ENCODE results near the gene TRUB2. TPM values are rescaled to one million over a fixed set of nuclear protein-coding genes. Genes with fewer than 3 reads are reported as not detected.
"Not testable (repeated sequence)": the region's sequence is repeated elsewhere in the genome, so short reads cannot be mapped to it uniquely, and the experiment has no call there.

Gene TRUB2
- polyA plus RNA-seq, 1 donor: 30.2 TPM

DNA sequence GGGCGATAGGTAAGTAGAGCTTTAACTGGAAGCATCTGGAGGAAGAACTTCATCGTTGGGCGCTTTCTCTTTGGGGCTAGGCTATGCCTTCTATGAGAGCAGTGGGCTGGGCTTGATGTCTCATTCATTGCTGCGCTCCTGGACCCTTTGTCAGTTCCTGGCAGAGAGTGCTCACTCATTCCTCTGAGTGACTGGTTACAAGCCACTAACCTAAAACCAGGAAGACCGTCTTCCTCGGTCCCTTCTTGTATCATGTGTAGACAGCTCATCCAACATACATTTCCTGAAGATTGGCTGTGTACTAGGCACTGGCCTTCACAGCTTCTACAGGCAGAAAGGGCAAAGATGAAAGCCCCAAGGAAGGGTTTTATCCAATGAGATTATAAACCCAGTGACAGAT, 39.7 kb downstream of the TRUB2 start:
- H3K4me1 ChIP-seq (ENCODE audit: control insufficient read depth, insufficient read depth, low read length): no peaks in the 10 kb centered on the region
- no peak overlapping the region for H3K27ac ChIP-seq (ENCODE audit: low read length)
- H3K9me3 ChIP-seq (ENCODE audit: control insufficient read depth, low read depth, low read length): no peaks in the 10 kb centered on the region
- H3K4me3 ChIP-seq (ENCODE audit: low read length): no peak overlapping the region
- no peak for DNase-seq
- H3K36me3 ChIP-seq (ENCODE audit: control insufficient read depth, insufficient read depth, low read length): peaks cover 15% of the 10 kb centered on the region
- WGBS (ENCODE audit: insufficient coverage, low lambda C conversion rate): no CpG with 5 or more reads among the region's 6 CpGs
- H3K27me3 ChIP-seq (ENCODE audit: control insufficient read depth, insufficient read depth, low read length): no peaks in the 10 kb centered on the region

DNA sequence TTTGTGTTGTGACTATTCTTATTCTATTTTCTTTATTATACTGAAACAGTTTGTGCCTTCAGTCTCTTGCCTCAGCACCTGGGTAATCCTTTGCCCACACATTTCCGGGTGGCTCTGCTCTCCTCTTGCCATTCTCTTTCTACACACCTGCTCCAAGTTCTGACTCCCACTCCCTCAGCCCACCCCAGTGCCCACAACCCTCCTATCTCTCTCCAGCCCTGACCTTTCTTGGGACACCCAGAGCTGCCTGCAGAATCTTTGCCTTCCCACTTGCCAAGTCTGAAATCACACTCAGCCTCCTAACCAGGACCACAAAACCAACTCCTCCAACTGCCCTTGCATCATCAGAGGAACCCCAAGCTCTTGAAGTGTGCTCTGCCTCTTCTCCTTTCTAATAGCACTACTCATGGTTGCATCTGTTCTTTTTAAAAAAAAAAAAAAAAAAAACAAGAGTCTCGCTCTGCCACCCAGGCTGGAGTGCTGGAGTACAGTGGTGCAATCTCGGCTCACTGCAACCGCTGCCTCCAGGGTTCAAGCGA, 42.1 kb downstream of the TRUB2 start:
- Histone ChIP-seq H3K27me3 (ENCODE audit: control insufficient read depth, insufficient read depth, low read length) (no peaks in the 10 kb centered on the region), H3K36me3 (ENCODE audit: control insufficient read depth, insufficient read depth, low read length) (no peaks in the 10 kb centered on the region), H3K9me3 (ENCODE audit: control insufficient read depth, low read depth, low read length) (no peaks in the 10 kb centered on the region), H3K27ac (ENCODE audit: low read length) (no peak overlapping the region), H3K4me1 (ENCODE audit: control insufficient read depth, insufficient read depth, low read length) (peaks cover 5% of the 10 kb centered on the region), H3K4me3 (ENCODE audit: low read length) (no peak overlapping the region)
- WGBS (ENCODE audit: insufficient coverage, low lambda C conversion rate): no CpG with 5 or more reads among the region's 5 CpGs
- DNase-seq: no peak

DNA sequence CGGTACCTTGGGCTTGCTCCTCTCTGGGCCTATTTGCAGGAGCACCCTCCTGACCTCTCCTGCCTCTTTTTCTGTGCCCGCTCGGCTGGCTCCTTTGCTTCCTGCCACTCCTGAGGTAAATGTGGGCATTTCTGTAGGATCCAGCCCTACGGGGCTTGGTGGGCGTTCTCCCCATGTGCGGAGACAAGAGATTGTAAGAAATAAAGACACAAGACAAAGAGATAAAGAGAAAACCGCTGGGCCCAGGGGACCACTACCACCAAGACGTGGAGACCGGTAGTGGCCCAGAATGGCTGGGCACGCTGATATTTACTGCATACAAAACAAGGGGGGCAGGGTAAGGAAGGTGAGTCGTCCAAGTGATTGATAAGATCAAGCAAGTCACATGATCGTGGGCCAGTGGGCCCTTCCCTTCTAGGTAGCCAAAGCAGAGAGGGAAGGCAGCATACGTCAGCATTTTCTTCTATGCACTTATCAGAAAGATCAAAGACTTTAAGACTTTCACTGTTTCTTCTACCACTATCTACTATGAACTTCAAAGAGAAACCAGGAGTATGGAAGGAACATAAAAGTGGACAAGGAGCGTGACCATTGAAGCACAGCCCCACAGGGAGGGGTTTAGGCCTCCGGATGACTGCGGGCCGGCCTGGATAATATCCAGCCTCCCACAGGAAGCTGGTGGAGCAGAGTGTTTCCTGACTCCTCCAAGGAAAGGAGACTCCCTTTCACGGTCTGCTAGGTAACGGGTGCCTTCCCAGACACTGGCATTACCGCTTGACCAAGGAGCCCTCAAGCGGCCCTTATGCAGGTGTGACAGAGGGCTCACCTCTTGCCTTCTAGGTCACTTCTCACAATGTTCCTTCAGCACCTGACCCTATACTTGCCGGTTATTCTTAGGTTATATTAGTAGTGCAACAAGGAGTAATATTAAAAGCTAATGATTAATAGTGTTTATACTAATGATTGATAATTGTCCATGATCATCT, 42.9 kb downstream of the TRUB2 start:
- not testable (repeated sequence) for H3K4me3 ChIP-seq (ENCODE audit: low read length); H3K36me3 ChIP-seq (ENCODE audit: control insufficient read depth, insufficient read depth, low read length); H3K27ac ChIP-seq (ENCODE audit: low read length); H3K4me1 ChIP-seq (ENCODE audit: control insufficient read depth, insufficient read depth, low read length); H3K27me3 ChIP-seq (ENCODE audit: control insufficient read depth, insufficient read depth, low read length); DNase-seq; H3K9me3 ChIP-seq (ENCODE audit: control insufficient read depth, low read depth, low read length)
- WGBS (ENCODE audit: insufficient coverage, low lambda C conversion rate): 88% methylated on average over 3 of the region's 22 CpGs

DNA sequence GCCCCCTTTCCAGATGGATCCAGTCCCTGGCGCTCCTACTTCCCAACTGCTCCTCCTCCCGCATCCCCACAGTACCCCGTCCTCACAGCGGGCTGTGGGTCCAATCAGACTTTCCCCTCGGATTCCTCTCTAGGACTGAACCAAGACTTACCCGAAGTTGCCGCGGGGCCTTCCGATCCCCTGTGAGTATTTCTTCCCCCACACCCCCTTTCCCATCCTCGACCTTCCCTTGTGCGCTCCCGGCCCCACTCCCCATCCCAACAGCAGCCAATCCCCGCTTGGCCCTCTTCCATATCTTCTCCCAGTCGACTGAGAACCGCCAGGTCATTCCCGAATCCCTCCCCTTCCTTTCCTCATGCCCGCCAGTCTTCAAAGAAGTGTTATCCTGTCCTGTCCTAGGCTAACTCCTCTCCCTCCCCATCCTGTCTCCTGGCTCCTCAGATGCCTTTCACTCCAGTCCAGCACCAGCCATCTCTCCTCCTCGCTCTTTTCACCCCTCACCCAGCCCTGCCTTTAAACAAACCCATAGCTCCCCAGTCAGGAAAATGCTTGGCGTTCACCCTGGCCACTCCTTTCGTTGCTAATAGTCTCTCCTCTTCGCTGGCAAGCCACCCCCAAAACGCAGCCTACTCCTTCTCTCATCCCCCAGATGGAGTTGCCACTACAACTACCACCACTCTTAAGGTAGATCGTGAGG, 45.5 kb downstream of the TRUB2 start:
- Histone ChIP-seq H3K4me3 (ENCODE audit: low read length) (peak overlapping the region; percentile 73), H3K4me1 (ENCODE audit: control insufficient read depth, insufficient read depth, low read length) (peaks cover 5% of the 10 kb centered on the region), H3K36me3 (ENCODE audit: control insufficient read depth, insufficient read depth, low read length) (peaks cover 14% of the 10 kb centered on the region), H3K27me3 (ENCODE audit: control insufficient read depth, insufficient read depth, low read length) (no peaks in the 10 kb centered on the region), H3K27ac (ENCODE audit: low read length) (peak overlapping the region; percentile 54), H3K9me3 (ENCODE audit: control insufficient read depth, low read depth, low read length) (no peaks in the 10 kb centered on the region)
- DNase-seq: no peak
- 10% methylated on average over 4 of the region's 23 CpGs for WGBS (ENCODE audit: insufficient coverage, low lambda C conversion rate)

DNA sequence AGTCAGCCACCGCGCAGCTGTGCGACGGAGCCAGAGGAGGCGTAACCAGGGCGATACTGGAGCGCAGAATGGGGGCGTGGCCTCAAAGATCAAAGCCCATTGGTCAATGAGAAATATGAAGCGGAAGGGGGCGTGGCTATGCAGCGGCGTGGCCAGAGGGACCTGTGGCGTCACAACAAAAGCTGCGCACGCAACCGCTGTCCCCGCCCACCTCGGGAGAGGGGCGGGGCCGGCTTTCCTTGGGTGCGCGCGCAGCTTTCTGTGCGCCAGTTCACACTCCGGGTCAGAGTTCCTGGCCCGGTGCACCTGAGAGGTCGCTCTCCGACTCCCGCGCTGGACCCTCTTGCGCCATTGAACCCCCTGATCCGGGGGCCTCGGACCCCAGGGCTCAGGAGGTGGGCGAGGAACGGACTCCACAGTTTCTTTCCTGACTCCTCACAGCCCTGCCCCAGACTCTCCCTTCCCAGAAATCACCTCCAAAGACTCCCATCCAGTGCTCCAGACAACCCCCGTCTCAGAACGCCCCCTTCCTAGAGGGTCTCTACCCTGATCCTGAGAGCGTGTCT, 46.2 kb downstream of the TRUB2 start, which contains the start of gene SWI5:
Gene SWI5, plus strand, starts transcription at position 269 of the 566 bp plus-strand sequence.
- WGBS (ENCODE audit: insufficient coverage, low lambda C conversion rate): no CpG with 5 or more reads among the region's 38 CpGs
- H3K27me3 ChIP-seq (ENCODE audit: control insufficient read depth, insufficient read depth, low read length): no peaks in the 10 kb centered on the region
- peak within 1 kb of the TSS; percentile 98 for H3K4me3 ChIP-seq (ENCODE audit: low read length)
- no peaks in the 10 kb centered on the region for H3K9me3 ChIP-seq (ENCODE audit: control insufficient read depth, low read depth, low read length)
- peak; percentile 99 to 100 for DNase-seq
- peaks cover 5% of the 10 kb centered on the region for H3K4me1 ChIP-seq (ENCODE audit: control insufficient read depth, insufficient read depth, low read length)
- peaks cover 20% of the 10 kb centered on the region for H3K36me3 ChIP-seq (ENCODE audit: control insufficient read depth, insufficient read depth, low read length)
- peak within 1 kb of the TSS; percentile 77 for H3K27ac ChIP-seq (ENCODE audit: low read length)

DNA sequence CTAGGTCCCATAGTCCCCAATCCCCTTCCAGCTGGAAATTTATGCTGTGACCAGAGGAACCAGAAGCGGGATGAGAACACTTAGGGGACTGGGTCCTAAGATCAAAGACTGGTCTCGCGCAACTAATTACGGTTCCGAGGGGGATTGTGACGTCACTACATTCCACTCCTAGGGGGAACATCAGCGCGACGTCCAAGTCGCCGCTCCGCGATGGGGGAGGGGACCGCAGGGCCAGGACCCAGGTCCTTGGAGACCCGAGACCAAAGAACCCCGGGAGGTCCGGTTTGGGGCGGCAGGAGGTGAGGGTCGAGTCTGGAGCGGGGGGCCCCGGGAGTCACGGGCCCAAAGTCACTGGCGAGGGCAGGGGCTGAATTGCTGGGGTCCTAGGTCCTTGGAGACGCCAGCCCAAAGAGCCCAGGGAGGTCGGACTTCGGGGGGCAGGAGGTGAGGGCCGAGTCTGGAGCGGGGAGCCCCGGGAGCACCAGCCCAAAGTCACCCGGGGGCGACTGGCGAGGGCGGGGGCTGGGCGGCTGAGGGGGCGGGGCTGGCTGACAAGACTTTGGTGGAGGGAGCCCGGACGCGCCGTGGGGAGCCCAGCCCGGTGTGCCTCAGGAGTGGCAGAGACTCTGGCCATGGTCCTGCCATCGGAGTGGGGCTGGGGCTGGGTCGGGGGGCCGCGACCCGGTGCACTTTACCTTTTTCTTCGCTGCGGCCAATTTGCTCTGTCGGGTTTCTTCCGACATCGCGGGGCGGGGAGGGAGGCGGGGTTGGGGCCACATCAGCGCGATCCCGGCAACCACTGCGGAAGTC, 46.8 kb downstream of the TRUB2 start, which contains the start of gene GOLGA2:
Gene GOLGA2, minus strand, starts transcription at position 810 of the 810 bp plus-strand sequence. Its CDS starts 31 bp downstream, at position 779.
- peaks cover 24% of the 10 kb centered on the region for H3K36me3 ChIP-seq (ENCODE audit: control insufficient read depth, insufficient read depth, low read length)
- no CpG with 5 or more reads among the region's 57 CpGs for WGBS (ENCODE audit: insufficient coverage, low lambda C conversion rate)
- peak within 1 kb of the TSS; percentile 77 for H3K27ac ChIP-seq (ENCODE audit: low read length)
- H3K9me3 ChIP-seq (ENCODE audit: control insufficient read depth, low read depth, low read length): no peaks in the 10 kb centered on the region
- H3K27me3 ChIP-seq (ENCODE audit: control insufficient read depth, insufficient read depth, low read length): no peaks in the 10 kb centered on the region
- peak; percentile 45 to 66 for DNase-seq
- peak within 1 kb of the TSS; percentile 98 for H3K4me3 ChIP-seq (ENCODE audit: low read length)
- H3K4me1 ChIP-seq (ENCODE audit: control insufficient read depth, insufficient read depth, low read length): peaks cover 5% of the 10 kb centered on the region

DNA sequence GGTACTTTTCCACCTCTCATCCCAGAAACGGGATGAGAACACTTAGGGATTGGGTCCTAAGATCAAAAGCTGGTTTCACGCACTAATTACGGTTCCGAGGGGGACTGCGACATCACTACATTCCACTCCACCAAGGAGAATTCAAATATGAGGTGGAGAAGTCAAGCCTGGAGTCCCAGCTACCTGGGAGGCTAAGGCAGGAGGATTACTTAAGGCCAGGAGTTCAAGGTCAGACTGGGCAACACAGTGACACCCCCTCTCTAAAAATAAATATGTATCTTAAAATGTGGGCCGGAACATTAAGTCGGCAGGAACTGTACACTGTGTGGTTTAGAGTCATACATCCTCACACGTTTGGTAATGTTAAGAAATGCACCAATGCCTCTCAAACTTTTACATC, 48.0 kb downstream of the TRUB2 start:
- H3K27ac ChIP-seq (ENCODE audit: low read length): no peak overlapping the region
- H3K27me3 ChIP-seq (ENCODE audit: control insufficient read depth, insufficient read depth, low read length): no peaks in the 10 kb centered on the region
- H3K9me3 ChIP-seq (ENCODE audit: control insufficient read depth, low read depth, low read length): no peaks in the 10 kb centered on the region
- DNase-seq: no peak
- peaks cover 5% of the 10 kb centered on the region for H3K4me1 ChIP-seq (ENCODE audit: control insufficient read depth, insufficient read depth, low read length)
- H3K4me3 ChIP-seq (ENCODE audit: low read length): no peak overlapping the region
- H3K36me3 ChIP-seq (ENCODE audit: control insufficient read depth, insufficient read depth, low read length): peaks cover 30% of the 10 kb centered on the region
- WGBS (ENCODE audit: insufficient coverage, low lambda C conversion rate): 100% methylated on average over 1 of the region's 8 CpGs

DNA sequence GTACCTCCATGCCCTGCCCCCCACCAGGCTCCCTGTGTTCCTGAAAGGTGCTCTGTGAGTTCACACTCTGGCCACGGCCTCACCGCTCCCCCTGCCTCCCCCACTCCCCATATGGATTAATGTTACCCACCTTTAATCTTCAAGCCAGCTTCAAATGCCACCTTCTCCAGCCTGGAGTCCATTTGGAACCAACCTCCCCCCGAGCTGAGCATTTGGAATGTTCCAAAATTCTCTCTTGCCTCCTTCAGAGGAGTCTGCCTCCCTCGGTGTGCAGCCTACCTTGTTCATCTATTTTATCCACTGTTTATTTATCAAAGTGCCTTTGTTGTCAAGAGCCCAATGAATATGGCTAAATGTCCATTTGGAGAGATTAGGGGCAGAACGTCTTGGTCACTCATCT, 50.7 kb downstream of the TRUB2 start:
- H3K27me3 ChIP-seq (ENCODE audit: control insufficient read depth, insufficient read depth, low read length): no peaks in the 10 kb centered on the region
- no peak overlapping the region for H3K4me3 ChIP-seq (ENCODE audit: low read length)
- peaks cover 51% of the 10 kb centered on the region for H3K36me3 ChIP-seq (ENCODE audit: control insufficient read depth, insufficient read depth, low read length)
- WGBS (ENCODE audit: insufficient coverage, low lambda C conversion rate): 80% methylated on average over 1 of the region's 5 CpGs
- H3K27ac ChIP-seq (ENCODE audit: low read length): no peak overlapping the region
- no peaks in the 10 kb centered on the region for H3K9me3 ChIP-seq (ENCODE audit: control insufficient read depth, low read depth, low read length)
- no peaks in the 10 kb centered on the region for H3K4me1 ChIP-seq (ENCODE audit: control insufficient read depth, insufficient read depth, low read length)
- DNase-seq: no peak

DNA sequence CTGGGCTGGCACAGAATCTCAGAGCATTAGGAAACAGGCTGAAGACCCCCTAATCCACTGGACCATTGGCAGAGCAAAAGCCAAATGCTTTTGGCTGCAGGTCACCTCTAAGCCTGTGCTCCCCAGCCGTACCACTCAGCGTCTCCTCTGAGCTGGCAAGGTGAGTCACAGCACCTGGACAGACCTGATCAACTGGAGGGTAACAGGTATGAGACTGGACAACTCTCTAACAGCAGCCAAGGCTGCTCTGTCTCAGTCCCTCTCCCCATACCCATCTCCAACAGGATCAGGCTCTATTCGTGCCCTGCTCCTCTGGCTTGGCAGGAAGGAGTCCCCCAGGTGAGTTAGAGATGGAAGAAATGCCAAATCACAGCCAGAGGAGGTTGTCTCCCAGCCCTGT, 51.1 kb downstream of the TRUB2 start:
- no peak overlapping the region for H3K4me3 ChIP-seq (ENCODE audit: low read length)
- H3K9me3 ChIP-seq (ENCODE audit: control insufficient read depth, low read depth, low read length): no peaks in the 10 kb centered on the region
- H3K27me3 ChIP-seq (ENCODE audit: control insufficient read depth, insufficient read depth, low read length): no peaks in the 10 kb centered on the region
- H3K27ac ChIP-seq (ENCODE audit: low read length): no peak overlapping the region
- no CpG with 5 or more reads among the region's 3 CpGs for WGBS (ENCODE audit: insufficient coverage, low lambda C conversion rate)
- peaks cover 54% of the 10 kb centered on the region for H3K36me3 ChIP-seq (ENCODE audit: control insufficient read depth, insufficient read depth, low read length)
- DNase-seq: no peak
- no peaks in the 10 kb centered on the region for H3K4me1 ChIP-seq (ENCODE audit: control insufficient read depth, insufficient read depth, low read length)
